Hepatocyte (in vitro differentiated cells): Measurements from ENCODE around the gene PLEKHA8. TPM values are rescaled to one million over a fixed set of nuclear protein-coding genes. Genes with fewer than 3 reads are reported as not detected.

Source experiments
- DNase-seq: peaks from one replicate; pipeline ENCODE4 v3.0.0-alpha.2; 2016; ENCODE audit warnings: low spot score
- H2AFZ ChIP-seq: fragments of 200-600 bp; sonication (generic); 2 replicates; pipeline ENCODE4 v1.6.0; 2016; ENCODE audit warnings: antibody characterized with exemption, mild to moderate bottlenecking
- H3K27ac ChIP-seq: fragments of 200-600 bp; sonication (generic); 2 replicates; pipeline ENCODE4 v1.5.1; 2016; ENCODE audit warnings: mild to moderate bottlenecking
- H3K27me3 ChIP-seq: fragments of 200-600 bp; sonication (generic); 2 replicates; pipeline ENCODE4 v1.6.1; 2016
- H3K36me3 ChIP-seq: fragments of 200-600 bp; sonication (generic); replicated peaks from 2 replicates; pipeline ENCODE4 v1.5.1; 2016; ENCODE audit warnings: low read depth; ENCODE audit not compliant: insufficient read depth
- H3K4me1 ChIP-seq: fragments of 200-600 bp; sonication (generic); 2 replicates; pipeline ENCODE4 v1.5.1; 2016; ENCODE audit warnings: mild to moderate bottlenecking, moderate library complexity; ENCODE audit not compliant: insufficient read depth
- H3K4me2 ChIP-seq: fragments of 200-600 bp; sonication (generic); 2 replicates; pipeline ENCODE4 v1.6.0; 2016
- H3K4me3 ChIP-seq: fragments of 200-600 bp; sonication (generic); 2 replicates; pipeline ENCODE4 v1.5.1; 2016; ENCODE audit warnings: mild to moderate bottlenecking
- H3K79me2 ChIP-seq: fragments of 200-600 bp; sonication (generic); 2 replicates; pipeline ENCODE4 v1.6.0; 2017; ENCODE audit warnings: mild to moderate bottlenecking
- H3K9me2 ChIP-seq: fragments of 200-600 bp; sonication (generic); replicated peaks from 2 replicates; pipeline ENCODE4 v1.6.0; 2017; ENCODE audit warnings: mild to moderate bottlenecking; ENCODE audit not compliant: insufficient read depth
- H3K9me3 ChIP-seq: fragments of 200-600 bp; sonication (generic); 2 replicates; pipeline ENCODE4 v1.5.1; 2016; ENCODE audit warnings: low read depth, mild to moderate bottlenecking
- H4K20me1 ChIP-seq: fragments of 200-600 bp; sonication (generic); 2 replicates; pipeline ENCODE4 v1.6.0; 2016; ENCODE audit warnings: mild to moderate bottlenecking; ENCODE audit not compliant: insufficient read depth, poor library complexity, severe bottlenecking
- EZH2 ChIP-seq: fragments of 200-600 bp; sonication (generic); IDR thresholded peaks from 2 replicates; pipeline ENCODE4 v1.6.1; 2016; ENCODE audit warnings: antibody characterized with exemption, mild to moderate bottlenecking, borderline replicate concordance
- EZH2phosphoT487 ChIP-seq: fragments of 200-600 bp; sonication (generic); IDR thresholded peaks from one replicate; pipeline ENCODE4 v1.6.1; 2018; ENCODE audit warnings: antibody characterized with exemption, mild to moderate bottlenecking, low read depth, moderate library complexity; ENCODE audit not compliant: unreplicated experiment, severe bottlenecking
- WGBS: methylation state at CpG from one replicate; pipeline ENCODE4 v1.1.6; 2016; ENCODE audit warnings: low lambda C conversion rate; ENCODE audit errors: missing lambda C conversion rate; 5-methylcytosine and 5-hydroxymethylcytosine counted together
- polyA plus RNA-seq: library from polyadenylated mRNA; unstranded; fragments of >200 nt; fragmentation: Nextera tagmentation; extraction: Ambion mirVana; gene quantifications from 2 replicates; pipeline ENCODE4 v1.2.1, GENCODE V29; 2016
- total RNA-seq: library from RNA; depleted of rRNA; stranded (reverse); fragments of >200 nt; gene quantifications from 2 replicates; pipeline ENCODE4 v1.2.3, GENCODE V29; 2014
- TF ChIP-seq, protein P1 (sequence below): fragments of 200-600 bp; sonication (generic); IDR thresholded peaks from 2 replicates; pipeline ENCODE4 v1.5.1; 2016; ENCODE audit warnings: antibody characterized with exemption, mild to moderate bottlenecking; ENCODE audit not compliant: poor library complexity

PLEKHA8 gene
- total and polyA plus RNA-seq, 2 experiments from 2014 or later: 8.7 to 17.9 TPM

DNA sequence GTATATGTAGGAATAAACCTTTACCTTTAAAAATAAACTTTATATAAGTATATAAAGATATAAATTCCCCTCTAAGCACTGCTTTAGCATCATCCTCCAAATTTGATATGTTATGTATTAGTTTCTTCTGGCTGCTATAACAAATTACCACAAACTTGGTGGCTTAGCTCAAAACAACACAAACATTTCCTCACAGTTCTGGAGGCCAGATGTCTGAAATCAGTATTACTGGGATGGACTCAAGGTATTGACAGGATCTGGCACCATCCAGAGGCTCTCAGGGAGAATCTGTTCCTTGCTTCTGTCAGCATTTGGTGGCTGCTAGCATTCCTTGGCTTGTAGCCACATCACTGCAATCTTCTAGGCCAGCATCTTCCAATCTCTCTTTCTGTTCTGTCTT lies 31.9 kb upstream of the PLEKHA8 start:
- no peak overlapping the region for H3K4me3 ChIP-seq
- no peaks in the 10 kb centered on the region for H3K36me3 ChIP-seq
- TF ChIP-seq, protein P1, sequence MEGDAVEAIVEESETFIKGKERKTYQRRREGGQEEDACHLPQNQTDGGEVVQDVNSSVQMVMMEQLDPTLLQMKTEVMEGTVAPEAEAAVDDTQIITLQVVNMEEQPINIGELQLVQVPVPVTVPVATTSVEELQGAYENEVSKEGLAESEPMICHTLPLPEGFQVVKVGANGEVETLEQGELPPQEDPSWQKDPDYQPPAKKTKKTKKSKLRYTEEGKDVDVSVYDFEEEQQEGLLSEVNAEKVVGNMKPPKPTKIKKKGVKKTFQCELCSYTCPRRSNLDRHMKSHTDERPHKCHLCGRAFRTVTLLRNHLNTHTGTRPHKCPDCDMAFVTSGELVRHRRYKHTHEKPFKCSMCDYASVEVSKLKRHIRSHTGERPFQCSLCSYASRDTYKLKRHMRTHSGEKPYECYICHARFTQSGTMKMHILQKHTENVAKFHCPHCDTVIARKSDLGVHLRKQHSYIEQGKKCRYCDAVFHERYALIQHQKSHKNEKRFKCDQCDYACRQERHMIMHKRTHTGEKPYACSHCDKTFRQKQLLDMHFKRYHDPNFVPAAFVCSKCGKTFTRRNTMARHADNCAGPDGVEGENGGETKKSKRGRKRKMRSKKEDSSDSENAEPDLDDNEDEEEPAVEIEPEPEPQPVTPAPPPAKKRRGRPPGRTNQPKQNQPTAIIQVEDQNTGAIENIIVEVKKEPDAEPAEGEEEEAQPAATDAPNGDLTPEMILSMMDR: no peak
- no peak for TF ChIP-seq EZH2
- no peak for TF ChIP-seq EZH2phosphoT487
- no peaks in the 10 kb centered on the region for H3K4me1 ChIP-seq
- peaks cover 7% of the 10 kb centered on the region for H3K9me3 ChIP-seq
- H3K27me3 ChIP-seq: no peaks in the 10 kb centered on the region
- H3K79me2 ChIP-seq: no peaks in the 10 kb centered on the region
- DNase-seq: no peak
- H2AFZ ChIP-seq: no peak overlapping the region
- no peak overlapping the region for H3K4me2 ChIP-seq
- no peaks in the 10 kb centered on the region for H4K20me1 ChIP-seq
- no peak overlapping the region for H3K27ac ChIP-seq
- no peaks in the 10 kb centered on the region for H3K9me2 ChIP-seq

DNA sequence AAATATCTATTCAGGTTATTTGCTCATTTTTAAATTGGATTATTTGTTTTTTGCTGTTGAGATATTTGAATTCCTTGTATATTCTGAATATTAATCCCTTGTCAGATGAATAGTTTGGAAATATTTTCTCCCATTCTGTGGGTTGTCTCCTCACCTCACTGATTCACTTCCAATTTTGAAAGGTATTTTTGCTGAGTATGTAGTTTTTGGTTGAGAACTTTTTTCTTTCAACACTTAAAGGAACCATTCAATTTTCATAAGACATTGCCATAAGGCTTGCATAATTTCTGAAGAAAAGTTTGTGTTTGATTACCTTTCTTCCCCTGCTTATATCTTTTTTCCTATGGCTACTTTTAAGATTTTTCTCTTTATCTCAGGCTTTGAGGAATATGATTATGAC lies 29.7 kb upstream of the PLEKHA8 start:
- no peak overlapping the region for H3K27ac ChIP-seq
- TF ChIP-seq EZH2: no peak
- TF ChIP-seq, protein P1: no peak
- TF ChIP-seq EZH2phosphoT487: no peak
- no peak overlapping the region for H3K4me2 ChIP-seq
- H3K27me3 ChIP-seq: no peaks in the 10 kb centered on the region
- H3K4me1 ChIP-seq: no peaks in the 10 kb centered on the region
- no peaks in the 10 kb centered on the region for H3K9me3 ChIP-seq
- H4K20me1 ChIP-seq: no peaks in the 10 kb centered on the region
- no peak overlapping the region for H2AFZ ChIP-seq
- H3K79me2 ChIP-seq: no peaks in the 10 kb centered on the region
- no peaks in the 10 kb centered on the region for H3K36me3 ChIP-seq
- DNase-seq: no peak
- no peaks in the 10 kb centered on the region for H3K9me2 ChIP-seq
- no peak overlapping the region for H3K4me3 ChIP-seq

DNA sequence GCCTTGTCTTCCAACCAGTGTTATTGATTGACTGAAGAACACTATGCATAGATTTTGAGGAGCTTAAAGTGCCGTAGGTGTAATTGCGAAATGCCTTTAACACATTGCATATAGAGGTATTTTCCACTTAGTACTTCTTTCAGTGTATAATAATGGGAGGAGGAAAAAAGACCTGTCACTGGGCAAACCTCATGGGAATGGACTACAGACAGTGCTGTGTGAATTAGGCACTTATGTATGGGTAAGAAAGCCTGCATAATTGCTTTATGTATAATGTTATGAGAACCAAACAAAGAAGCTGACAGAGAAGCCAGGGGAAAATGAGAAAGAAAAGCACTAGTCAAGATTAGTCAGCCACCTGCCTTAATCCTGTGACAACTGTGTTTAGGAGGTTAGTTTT lies 26.2 kb upstream of the PLEKHA8 start:
- Histone ChIP-seq H3K79me2 (no peaks in the 10 kb centered on the region), H3K4me3 (no peak overlapping the region), H3K27me3 (no peaks in the 10 kb centered on the region), H3K4me1 (no peaks in the 10 kb centered on the region), H2AFZ (no peak overlapping the region), H3K9me2 (no peaks in the 10 kb centered on the region), H4K20me1 (no peaks in the 10 kb centered on the region), H3K36me3 (no peaks in the 10 kb centered on the region), H3K9me3 (no peaks in the 10 kb centered on the region), H3K27ac (no peak overlapping the region), H3K4me2 (no peak overlapping the region)
- TF ChIP-seq EZH2 (no peak), EZH2phosphoT487 (no peak)
- TF ChIP-seq, protein P1: no peak
- WGBS: 83% methylated on average over 2 of the region's 2 CpGs
- no peak for DNase-seq

DNA sequence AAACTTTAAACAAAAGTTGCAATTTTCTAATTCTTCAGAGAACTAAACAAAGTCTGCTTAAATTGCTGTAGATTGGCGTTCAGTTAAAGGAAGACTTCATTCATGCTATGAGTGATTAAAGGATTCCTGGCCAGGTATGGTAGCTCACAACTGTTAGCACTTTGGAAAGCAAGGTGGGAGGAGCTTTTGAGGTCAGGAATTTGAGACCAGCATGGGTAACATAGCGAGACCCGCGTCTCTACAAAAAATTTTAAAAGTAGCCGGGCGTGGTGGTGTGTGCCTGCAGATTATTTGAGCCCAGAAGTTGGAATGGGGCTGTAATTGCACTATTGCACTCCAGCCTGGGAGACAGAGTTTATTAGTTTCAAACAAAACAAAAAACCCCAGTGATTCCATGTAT lies 25.1 kb upstream of the PLEKHA8 start:
- TF ChIP-seq EZH2phosphoT487 (no peak), EZH2 (no peak)
- TF ChIP-seq, protein P1: no peak
- Histone ChIP-seq H3K9me3 (no peaks in the 10 kb centered on the region), H2AFZ (no peak overlapping the region), H4K20me1 (no peaks in the 10 kb centered on the region), H3K27ac (no peak overlapping the region), H3K36me3 (no peaks in the 10 kb centered on the region), H3K4me1 (no peaks in the 10 kb centered on the region), H3K79me2 (no peaks in the 10 kb centered on the region), H3K27me3 (no peaks in the 10 kb centered on the region), H3K9me2 (no peaks in the 10 kb centered on the region), H3K4me3 (no peak overlapping the region), H3K4me2 (no peak overlapping the region)
- WGBS: 52% methylated on average over 6 of the region's 6 CpGs
- DNase-seq: no peak
